GM19324 (cell line): ENCODE data around the gene GAD1.

ENCODE experiments used
- ATAC-seq: cut with Tn5 transposase; IDR thresholded peaks from one replicate; pipeline ENCODE4 v1.9.1; 2021; ENCODE audit warnings: mild to moderate bottlenecking, moderate library complexity; ENCODE audit not compliant: unreplicated experiment, low FRiP score

Gene GAD1

DNA sequence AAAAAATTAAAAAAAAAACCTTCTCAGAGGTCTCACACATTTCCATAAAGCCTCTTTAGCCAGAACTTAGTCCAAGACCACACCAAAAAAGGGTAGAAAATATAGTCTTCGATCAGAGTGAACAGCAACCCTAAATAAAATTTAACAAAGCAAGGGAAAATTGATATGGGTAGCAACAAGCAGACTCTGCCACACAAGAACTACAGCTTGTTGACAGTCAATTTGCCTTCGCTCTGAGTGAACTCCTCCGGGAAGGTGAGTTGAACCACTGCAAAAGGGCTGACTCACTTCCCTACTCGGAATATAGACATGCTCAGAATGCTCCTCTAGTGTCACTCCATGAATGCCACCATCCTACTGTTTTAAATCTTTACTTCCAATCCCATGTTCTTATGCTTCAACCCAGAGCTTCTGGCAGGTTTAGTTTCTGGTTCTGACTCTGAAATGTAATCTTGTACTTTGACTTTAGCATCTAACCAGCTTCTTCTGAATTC is 24.1 kb downstream of the GAD1 start:
- no peak for ATAC-seq

- no peak for ATAC-seq
These were observed 26.1 kb downstream of the GAD1 start for GRCh38 chr2:170842785-170843184.

DNA sequence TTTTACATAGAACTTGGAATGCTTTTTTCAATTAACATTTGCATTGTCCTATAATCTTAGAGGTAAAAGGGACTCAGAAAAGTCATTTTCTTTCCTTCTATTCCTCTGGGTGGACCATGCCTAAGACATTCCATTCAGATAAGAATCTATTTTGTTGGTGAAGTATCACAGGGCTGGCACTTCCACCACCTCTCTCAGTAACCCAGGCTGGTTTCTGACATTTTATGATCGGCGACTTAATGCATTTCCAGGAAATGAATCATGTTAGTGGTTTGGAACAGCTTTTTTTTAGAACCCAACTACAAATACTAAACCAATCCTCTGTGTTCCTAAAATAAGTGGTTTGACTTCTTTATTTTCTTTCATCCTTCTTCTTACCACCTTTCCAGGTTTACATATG is 27.0 kb downstream of the GAD1 start:
- ATAC-seq, result no peak

DNA sequence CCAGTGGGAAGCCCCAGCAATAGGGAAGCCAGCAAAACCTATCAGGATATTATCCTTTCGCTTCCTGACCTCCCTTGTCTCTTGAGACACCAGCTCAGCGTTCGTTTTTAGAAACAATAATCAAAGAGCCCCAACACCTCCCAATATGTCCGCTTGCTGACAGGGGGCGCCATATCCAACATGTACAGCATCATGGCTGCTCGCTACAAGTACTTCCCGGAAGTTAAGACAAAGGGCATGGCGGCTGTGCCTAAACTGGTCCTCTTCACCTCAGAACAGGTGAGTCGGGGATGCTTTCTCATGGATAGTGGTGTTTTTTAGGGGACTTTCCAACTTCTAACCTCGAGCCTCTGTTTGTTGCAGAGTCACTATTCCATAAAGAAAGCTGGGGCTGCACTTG is 28.7 kb downstream of the GAD1 start:
- no peak for ATAC-seq

DNA sequence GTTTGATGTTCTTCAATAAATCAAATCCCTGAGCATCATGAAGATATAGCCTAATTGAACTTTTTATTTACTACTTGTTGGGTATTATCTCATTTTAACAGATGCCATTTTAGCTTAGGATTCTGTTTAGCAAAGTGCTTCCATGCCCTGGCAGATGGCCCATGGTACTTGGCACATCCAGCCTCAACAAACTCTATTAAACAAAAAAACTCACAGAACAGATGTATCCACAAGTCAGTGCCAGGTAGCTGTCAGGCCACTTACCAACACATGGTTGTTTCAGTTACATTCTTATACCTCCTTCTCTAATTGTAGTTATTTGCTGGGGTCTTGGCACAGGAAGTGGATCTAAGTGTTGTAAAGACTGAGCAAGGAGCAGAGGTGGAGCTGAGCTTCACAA is 29.6 kb downstream of the GAD1 start:
- ATAC-seq, result no peak

- ATAC-seq, result no peak
These were observed 31.0 kb downstream of the GAD1 start for GRCh38 chr2:170847716-170848115.

GRCh38 chr2:170848587-170848986 is 31.9 kb downstream of the GAD1 start:
- ATAC-seq, result no peak

DNA sequence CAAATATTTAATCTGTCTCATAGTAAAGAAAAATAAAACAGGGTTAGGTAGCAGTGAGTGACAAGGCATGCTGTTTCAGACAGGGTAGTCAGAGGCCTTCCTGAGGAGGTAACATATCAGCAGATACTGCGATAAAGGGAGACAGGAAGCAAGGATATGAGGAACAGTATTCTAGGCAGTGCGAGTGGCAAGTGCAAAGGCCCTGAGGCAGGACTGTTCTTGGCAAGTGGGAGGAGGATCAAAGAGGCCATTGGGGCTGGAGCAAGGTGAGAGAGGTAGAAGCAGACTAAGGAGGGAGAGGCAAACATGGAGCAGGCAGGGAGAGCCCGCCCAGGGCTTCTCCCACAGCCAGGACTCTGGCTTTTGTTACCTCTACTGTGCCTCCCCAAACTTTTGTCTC is 33.6 kb downstream of the GAD1 start:
- ATAC-seq, result no peak

DNA sequence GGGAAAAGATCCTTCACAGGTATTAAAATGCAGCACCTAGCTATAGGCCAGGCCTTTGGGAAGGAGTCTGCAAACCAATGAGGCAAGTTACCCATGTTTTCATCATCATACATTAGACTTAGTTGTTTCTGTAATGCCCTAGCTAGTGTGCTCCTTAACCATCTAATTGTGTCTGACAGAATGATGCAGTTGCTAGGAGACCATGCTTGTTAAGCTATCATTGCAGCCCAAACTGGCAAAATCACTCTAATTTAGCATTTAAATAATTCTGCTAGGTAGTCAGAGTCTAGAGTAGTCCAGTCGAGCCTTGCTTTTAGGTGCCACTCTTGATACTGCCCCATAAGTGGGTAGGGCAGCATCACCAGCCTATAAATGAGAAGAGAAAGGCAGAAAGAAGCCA is 34.9 kb downstream of the GAD1 start:
- no peak for ATAC-seq

- ATAC-seq, result no peak
These were observed 39.4 kb downstream of the GAD1 start for GRCh38 chr2:170856066-170856465.

- ATAC-seq, result no peak
These were observed 45.7 kb downstream of the GAD1 start for GRCh38 chr2:170862286-170862902.

- ATAC-seq, result no peak
These were observed 46.4 kb downstream of the GAD1 start for GRCh38 chr2:170863087-170863486.

- no peak for ATAC-seq
These were observed 52.3 kb downstream of the GAD1 start for GRCh38 chr2:170869036-170869435.

- no peak for ATAC-seq
These were observed 52.8 kb downstream of the GAD1 start for GRCh38 chr2:170869461-170869860.

DNA sequence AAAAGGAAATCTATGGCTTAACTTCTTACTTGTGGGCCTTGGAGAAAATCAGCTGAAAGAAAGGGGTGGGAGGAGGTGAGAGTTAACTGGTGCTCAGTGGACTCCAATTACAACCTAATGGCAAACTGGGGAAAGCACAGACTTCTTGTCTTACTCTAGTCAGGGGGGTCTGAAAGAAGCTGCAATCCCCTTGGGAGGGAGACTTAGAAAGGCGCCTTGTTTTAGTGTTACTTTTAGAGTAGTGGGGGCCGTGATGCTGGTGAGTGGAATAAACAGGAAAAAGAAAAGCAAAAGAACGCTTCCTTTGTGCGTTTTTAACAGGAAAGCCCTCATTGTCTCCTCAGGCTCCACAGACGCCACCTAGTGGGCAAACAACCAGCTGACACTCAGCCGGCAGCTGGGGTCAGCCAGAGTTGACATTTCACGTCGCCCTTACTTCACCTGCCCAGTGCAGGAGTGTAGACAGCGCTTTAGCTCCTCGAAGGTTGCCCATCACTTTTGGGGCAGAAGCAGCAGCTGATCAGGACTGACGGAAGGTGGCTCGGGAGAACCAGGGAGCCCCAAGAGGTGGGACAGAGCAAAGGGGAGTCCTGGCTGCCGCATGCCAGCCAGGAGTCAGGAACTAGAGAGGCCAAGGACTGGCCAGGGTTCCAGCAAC is 56.5 kb downstream of the GAD1 start:
- peak; percentile 64 for ATAC-seq

GRCh38 chr2:170878066-170878465 is 61.4 kb downstream of the GAD1 start:
- ATAC-seq, result no peak

- no peak for ATAC-seq
These were observed 61.8 kb downstream of the GAD1 start for GRCh38 chr2:170878505-170878904.

GRCh38 chr2:170881840-170882239 is 65.2 kb downstream of the GAD1 start:
- ATAC-seq, result no peak

DNA sequence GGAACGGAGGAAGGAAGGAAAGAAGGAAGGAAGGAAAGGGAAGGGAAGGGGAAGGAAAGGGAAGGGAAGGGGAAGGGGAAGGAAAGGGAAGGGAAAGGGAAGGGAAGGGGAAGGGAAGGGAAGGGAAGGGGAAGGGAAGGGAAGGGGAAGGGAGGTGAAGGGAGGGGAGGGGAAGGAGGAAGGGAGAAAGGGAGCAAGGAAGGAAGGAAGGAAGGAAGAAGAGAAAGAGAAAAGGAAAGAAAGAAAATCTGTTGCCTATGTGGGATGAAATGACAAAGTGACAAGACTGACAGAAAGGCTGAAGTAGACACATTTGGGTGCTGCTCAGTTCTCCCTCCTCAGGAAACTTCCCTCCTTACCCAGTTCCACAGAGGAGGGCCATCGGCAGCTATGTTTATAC is 66.1 kb downstream of the GAD1 start:
- ATAC-seq, result no peak

DNA sequence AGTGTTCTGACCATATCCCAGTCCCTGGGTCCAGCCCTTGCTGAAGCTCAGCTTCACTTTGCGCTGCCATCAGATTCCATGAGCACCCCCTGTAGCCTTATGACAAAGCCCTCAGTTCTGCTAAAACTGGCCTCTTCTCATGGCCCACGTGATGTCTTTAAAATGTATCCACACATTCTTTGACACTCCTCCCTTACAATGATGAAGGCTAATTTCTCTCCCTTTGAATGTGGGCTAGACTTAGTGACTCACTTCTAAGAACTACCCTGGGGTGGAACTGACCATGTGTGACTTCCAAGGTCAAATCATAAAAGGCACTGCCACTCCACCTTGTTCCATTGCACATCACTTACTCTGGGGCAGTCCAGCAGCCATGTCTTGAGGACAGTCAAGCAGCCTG is 67.0 kb downstream of the GAD1 start:
- no peak for ATAC-seq

- ATAC-seq, result no peak
These were observed 68.6 kb downstream of the GAD1 start for GRCh38 chr2:170885130-170885791.

DNA sequence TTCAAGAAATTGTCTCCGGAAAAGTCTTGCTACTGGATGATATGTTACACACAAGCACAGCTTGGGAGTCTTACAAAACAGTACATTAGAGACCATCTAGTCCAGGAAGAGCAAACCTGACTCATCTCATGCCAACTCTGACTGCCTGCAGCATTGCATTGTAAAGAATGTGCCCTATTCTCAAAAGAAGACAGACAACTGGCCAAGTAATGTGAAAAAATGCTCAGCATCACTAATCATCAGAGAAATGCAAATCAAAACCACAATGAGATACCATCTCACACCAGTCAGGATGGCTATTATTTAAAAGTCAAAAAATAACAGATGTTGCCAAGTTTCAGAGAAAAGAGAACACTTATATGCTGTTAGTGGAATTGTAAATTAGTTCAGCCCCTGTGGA is 69.7 kb downstream of the GAD1 start:
- ATAC-seq, result no peak
